H1 (cell line): ENCODE data around the gene IRAK3. TPM values are rescaled to one million over a fixed set of nuclear protein-coding genes. Genes with fewer than 3 reads are reported as not detected.

ENCODE experiments used
- CTCF ChIA-PET: fragments of 300-600 bp; sonication (Branson Sonifier 250); formaldehyde crosslinking; loops from one replicate; lab custom pipeline; 2021; ENCODE audit not compliant: partially characterized antibody; lab: Charles Lee
- POLR2A ChIA-PET: fragments of 300-600 bp; sonication (Branson Sonifier 250); formaldehyde crosslinking; loops from one replicate; lab custom pipeline; 2021; ENCODE audit warnings: inconsistent platforms; ENCODE audit not compliant: partially characterized antibody; lab: Charles Lee
- DNase-seq, 2 experiments: peaks; one replicate each; pipeline versions ENCODE4 v3.0.0 to v3.0.0-alpha.2; 2010 to 2022; ENCODE audit warnings: low spot score in 2 of 2, low read depth in 1 of 2, mixed read lengths in 1 of 2
- FAIRE-seq: peaks from 2 replicates; lab custom pipeline; 2011; peaks lifted over from hg19 to GRCh38; lab: Jason Lieb, UNC
- H2AFZ ChIP-seq: 2 replicates; pipeline ENCODE4 v1.8.1; 2012; ENCODE audit warnings: low read length, inconsistent platforms
- H2AK5ac ChIP-seq: 2 replicates; pipeline ENCODE4 v1.6.1; 2013; ENCODE audit warnings: low read depth, low read length
- H2BK120ac ChIP-seq: replicated peaks from 2 replicates; pipeline ENCODE3; 2013; ENCODE audit warnings: low read depth, low read length, inconsistent platforms
- H2BK12ac ChIP-seq: 2 replicates; pipeline ENCODE4 v1.6.1; 2013; ENCODE audit warnings: low read depth, low read length
- H2BK15ac ChIP-seq: 2 replicates; pipeline ENCODE4 v1.6.1; 2013; ENCODE audit warnings: low read length
- H2BK20ac ChIP-seq: 2 replicates; pipeline ENCODE4 v1.6.1; 2013; ENCODE audit warnings: low read length
- H2BK5ac ChIP-seq: 2 replicates; pipeline ENCODE4 v1.6.1; 2013; ENCODE audit warnings: low read depth, low read length
- H3K14ac ChIP-seq: 2 replicates; pipeline ENCODE4 v1.6.1; 2013; ENCODE audit warnings: inconsistent platforms; ENCODE audit not compliant: insufficient read length
- H3K18ac ChIP-seq: 2 replicates; pipeline ENCODE4 v1.6.1; 2013; ENCODE audit warnings: low read length; ENCODE audit errors: extremely low read depth
- H3K23ac ChIP-seq: 2 replicates; pipeline ENCODE4 v1.6.1; 2013; ENCODE audit warnings: inconsistent platforms; ENCODE audit not compliant: insufficient read length
- H3K23me2 ChIP-seq: 2 replicates; pipeline ENCODE4 v1.6.1; 2013; ENCODE audit warnings: low read depth, low read length
- H3K27ac ChIP-seq: 2 replicates; pipeline ENCODE4 v1.6.1; 2011; ENCODE audit warnings: low read depth, low read length, inconsistent platforms
- H3K27me3 ChIP-seq, 4 experiments: replicated peaks in 1 of 4; 1 replicate in 1 of 4; 2 replicates in 3 of 4; pipeline versions ENCODE4 v1.6.1 to v1.8.1; 2011 to 2013; ENCODE audit warnings: low read length in 3 of 4, mild to moderate bottlenecking in 3 of 4, inconsistent platforms in 2 of 4, mixed read lengths in 2 of 4, moderate library complexity in 1 of 4; ENCODE audit not compliant: control insufficient read depth in 3 of 4, insufficient read depth in 3 of 4; ENCODE audit errors: extremely low read depth in 1 of 4
- H3K36me3 ChIP-seq, 4 experiments: 2 replicates each; pipeline versions ENCODE4 v1.6.1 to v1.8.1; 2011 to 2013; ENCODE audit warnings: mild to moderate bottlenecking in 4 of 4, low read length in 3 of 4, moderate library complexity in 2 of 4, control low read depth in 1 of 4, inconsistent platforms in 1 of 4; ENCODE audit not compliant: insufficient read depth in 4 of 4, control insufficient read depth in 2 of 4
- H3K4ac ChIP-seq: replicated peaks from 2 replicates; pipeline ENCODE3; 2013; ENCODE audit warnings: low read length, low read depth, mixed read lengths, inconsistent platforms; ENCODE audit not compliant: insufficient read length
- H3K4me1 ChIP-seq, 4 experiments: replicated peaks in 1 of 4; 1 replicate in 1 of 4; 2 replicates in 3 of 4; pipeline versions ENCODE4 v1.6.1 to v1.8.1; 2011 to 2013; ENCODE audit warnings: low read length in 3 of 4, inconsistent platforms in 2 of 4, mixed read lengths in 1 of 4; ENCODE audit not compliant: insufficient read depth in 4 of 4, control insufficient read depth in 3 of 4
- H3K4me2 ChIP-seq, 2 experiments: 2 replicates each; pipeline versions ENCODE4 v1.6.1 to v1.8.1; 2011 to 2013; ENCODE audit warnings: low read depth in 2 of 2, low read length in 2 of 2, control low read depth in 1 of 2, inconsistent platforms in 1 of 2, mild to moderate bottlenecking in 1 of 2; ENCODE audit not compliant: insufficient read depth in 1 of 2
- H3K4me3 ChIP-seq, 4 experiments: fragments of 200-600, 300-600 bp in 1 of 4; sonication (generic), shearing (Covaris generic), sonication (Bioruptor Twin) in 1 of 4; 2 replicates each; pipeline versions ENCODE4 v1.5.1 to v1.8.1; 2011 to 2016; ENCODE audit warnings: low read length in 4 of 4, low read depth in 3 of 4, control low read depth in 2 of 4, inconsistent platforms in 2 of 4, mild to moderate bottlenecking in 2 of 4, mixed read lengths in 1 of 4, moderate library complexity in 1 of 4; ENCODE audit not compliant: insufficient read depth in 2 of 4; ENCODE audit errors: extremely low read depth in 1 of 4
- H3K56ac ChIP-seq: replicated peaks from 2 replicates; pipeline ENCODE3; 2013; ENCODE audit warnings: low read depth, mild to moderate bottlenecking, mixed read lengths, low read length, inconsistent platforms; ENCODE audit not compliant: insufficient read length
- H3K79me1 ChIP-seq: 2 replicates; pipeline ENCODE4 v1.6.1; 2013; ENCODE audit warnings: low read depth, low read length, control low read depth
- H3K79me2 ChIP-seq, 2 experiments: 2 replicates each; pipeline versions ENCODE4 v1.6.1 to v1.8.1; 2012 to 2013; ENCODE audit warnings: low read length in 2 of 2, mild to moderate bottlenecking in 2 of 2, inconsistent platforms in 1 of 2; ENCODE audit not compliant: insufficient read depth in 2 of 2, control insufficient read depth in 1 of 2
- H3K9ac ChIP-seq, 4 experiments: replicated peaks in 1 of 4; 1 replicate in 1 of 4; 2 replicates in 3 of 4; pipeline versions ENCODE4 v1.6.1 to v1.8.1; 2011 to 2013; ENCODE audit warnings: low read depth in 3 of 4, low read length in 3 of 4, control low read depth in 2 of 4, mild to moderate bottlenecking in 2 of 4, moderate library complexity in 2 of 4, inconsistent platforms in 1 of 4; ENCODE audit errors: extremely low read depth in 1 of 4
- H3K9me3 ChIP-seq, 2 experiments: 2 replicates each; pipeline versions ENCODE4 v1.6.1 to v1.8.1; 2012 to 2013; ENCODE audit warnings: mild to moderate bottlenecking in 2 of 2, moderate library complexity in 2 of 2, control low read depth in 1 of 2, inconsistent platforms in 1 of 2, low read depth in 1 of 2, low read length in 1 of 2, mixed read lengths in 1 of 2; ENCODE audit not compliant: insufficient read depth in 2 of 2
- H4K20me1 ChIP-seq, 2 experiments: replicated peaks in 1 of 2; 2 replicates each; pipeline versions ENCODE3 to v1.8.1; 2011 to 2013; ENCODE audit warnings: inconsistent platforms in 2 of 2, low read length in 2 of 2, mild to moderate bottlenecking in 1 of 2; ENCODE audit not compliant: insufficient read depth in 2 of 2, control insufficient read depth in 1 of 2
- H4K5ac ChIP-seq: 2 replicates; pipeline ENCODE4 v1.6.1; 2013; ENCODE audit warnings: low read length, low read depth, mixed read lengths, inconsistent platforms; ENCODE audit not compliant: insufficient read length
- H4K8ac ChIP-seq: 2 replicates; pipeline ENCODE4 v1.8.0; 2013; ENCODE audit warnings: mild to moderate bottlenecking, moderate library complexity, low read length, inconsistent platforms; ENCODE audit not compliant: insufficient read depth; ENCODE audit errors: extremely low read depth
- H4K91ac ChIP-seq: replicated peaks from 2 replicates; pipeline ENCODE3; 2013; ENCODE audit warnings: low read length, mixed read lengths, inconsistent platforms; ENCODE audit not compliant: insufficient read length
- BACH1 ChIP-seq: IDR thresholded peaks from 2 replicates; pipeline ENCODE4 v1.6.1; 2012; ENCODE audit warnings: low read length, improper control_type of control experiment
- CBX5 ChIP-seq: fragments of 300-800, 300-1000 bp; sonication (generic); IDR thresholded peaks from 2 replicates; pipeline ENCODE4 v1.7.1; 2016; ENCODE audit warnings: antibody characterized with exemption, low read length, low read depth
- CBX8 ChIP-seq: fragments of 300-800, 300-1000 bp; sonication (generic); IDR thresholded peaks from 2 replicates; pipeline ENCODE4 v1.7.1; 2016; ENCODE audit warnings: low read depth, low read length, borderline replicate concordance
- CHD1 ChIP-seq: IDR thresholded peaks from 2 replicates; pipeline ENCODE4 v1.6.1; 2012; ENCODE audit warnings: low read depth, low read length, improper control_type of control experiment
- CHD2 ChIP-seq: IDR thresholded peaks from 2 replicates; pipeline ENCODE4 v1.6.1; 2012; ENCODE audit warnings: low read length, improper control_type of control experiment
- HDAC2 ChIP-seq, 2 experiments: fragments of 300-600 bp in 1 of 2; sonication (generic) in 1 of 2; IDR thresholded peaks; 2 replicates each; pipeline ENCODE4 v1.6.1; 2011 to 2012; ENCODE audit warnings: low read depth in 2 of 2, low read length in 2 of 2, mild to moderate bottlenecking in 2 of 2, moderate library complexity in 2 of 2, borderline replicate concordance in 1 of 2, inconsistent platforms in 1 of 2
- PHF8 ChIP-seq: fragments of 200-600 bp; sonication (generic); conservative IDR thresholded peaks from 2 replicates; pipeline ENCODE4 v1.7.1; 2012; ENCODE audit warnings: low read depth, mild to moderate bottlenecking, inconsistent platforms, low read length, moderate library complexity
- POLR2A ChIP-seq, 2 experiments: IDR thresholded peaks; 1 replicate in 1 of 2; 2 replicates in 1 of 2; pipeline ENCODE4 v1.6.1; 2011; ENCODE audit warnings: low read depth in 2 of 2, low read length in 2 of 2, mild to moderate bottlenecking in 2 of 2; ENCODE audit errors: control extremely low read depth in 1 of 2
- RAD21 ChIP-seq, 2 experiments: IDR thresholded peaks in 1 of 2; conservative IDR thresholded peaks in 1 of 2; 2 replicates each; pipeline ENCODE4 v1.6.1; 2011; ENCODE audit warnings: low read depth in 2 of 2, low read length in 2 of 2, improper control_type of control experiment in 1 of 2, inconsistent platforms in 1 of 2, mild to moderate bottlenecking in 1 of 2, moderate library complexity in 1 of 2
- TAF1 ChIP-seq: IDR thresholded peaks from 2 replicates; pipeline ENCODE4 v1.6.1; 2011; ENCODE audit warnings: mild to moderate bottlenecking, low read depth, low read length
- TBP ChIP-seq: IDR thresholded peaks from 2 replicates; pipeline ENCODE4 v1.6.1; 2011; ENCODE audit warnings: low read depth, low read length, improper control_type of control experiment
- YY1 ChIP-seq: IDR thresholded peaks from 2 replicates; pipeline ENCODE4 v1.6.1; 2011; ENCODE audit warnings: low read depth, mild to moderate bottlenecking, low read length
- ZNF274 ChIP-seq: IDR thresholded peaks from 2 replicates; pipeline ENCODE4 v1.7.0; 2012; ENCODE audit warnings: low read length, borderline replicate concordance; ENCODE audit errors: extremely low read depth
- WGBS, 2 experiments: shearing (Covaris generic) in 1 of 2; methylation state at CpG; one replicate each; pipeline versions ENCODE4 v1.1.6 to v1.1.7; 2013 to 2015; ENCODE audit warnings: low lambda C conversion rate in 2 of 2, mixed read lengths in 2 of 2, inconsistent platforms in 1 of 2, low coverage in 1 of 2, missing lambda C conversion rate in 1 of 2; ENCODE audit not compliant: insufficient replicate concordance in 2 of 2, insufficient coverage in 1 of 2, insufficient read length in 1 of 2; ENCODE audit errors: extremely low coverage in 1 of 2, missing lambda C conversion rate in 1 of 2; 5-methylcytosine and 5-hydroxymethylcytosine counted together
- polyA plus RNA-seq, 7 experiments: library from polyadenylated mRNA; depleted of rRNA in 3 of 7; stranded (reverse) in 5 of 7; unstranded in 2 of 7; fragments of >200 nt in 5 of 7; fragments of 200-250 nt in 2 of 7; gene quantifications; 1 replicate in 5 of 7; 2 replicates in 1 of 7; 4 replicates in 1 of 7; pipeline versions ENCODE4 v1.2.1 to v1.2.3, GENCODE V29; 2011 to 2013; ENCODE audit warnings: missing spikeins in 2 of 7, mixed read lengths in 2 of 7
- total RNA-seq: library from RNA; stranded (reverse); fragmentation: NEBNext Ultra II Directional; extraction: Animal tissue kit (Norgen Biotek cat#: 25700); gene quantifications from 2 replicates; pipeline ENCODE4 v1.2.1, GENCODE V29; 2021

The IRAK3 gene
- total and polyA plus RNA-seq, 2 of the 8 experiments (the other 6 are each of a cell fraction or from before 2014, with no cell fraction given) = 0.51 to 2.2 TPM

GRCh38 chr12:66149702-66150398, 39.2 kb upstream of the IRAK3 start:
- no peak for FAIRE-seq
- WGBS, 2 experiments = 90% methylated on average over 5 of the region's 5 CpGs; no CpG with 5 or more reads in 1 of the 2 experiments
- TF ChIP-seq CBX5 = no peak
- TF ChIP-seq POLR2A (IDR thresholded peaks at IDR 0.05; ENCODE audit: control extremely low read depth in 1 of 2, low read depth in 2 of 2, low read length in 2 of 2) = no peak
- no peak for TF ChIP-seq RAD21 (IDR thresholded peaks at IDR 0.05 in 1 of 2, conservative IDR thresholded peaks at IDR 0.05 in 1 of 2; ENCODE audit: low read depth in 2 of 2, low read length in 2 of 2)
- no peak for TF ChIP-seq YY1
- TF ChIP-seq PHF8 = no peak
- no peak for TF ChIP-seq CHD1
- no peak for TF ChIP-seq TBP
- TF ChIP-seq CBX8 = no peak
- no peak for TF ChIP-seq HDAC2 (IDR thresholded peaks at IDR 0.05; ENCODE audit: borderline replicate concordance in 1 of 2, low read depth in 2 of 2, low read length in 2 of 2)
- no peak for TF ChIP-seq BACH1
- no peak for TF ChIP-seq CHD2
- no peak for TF ChIP-seq TAF1
- no peak for TF ChIP-seq ZNF274

More at GRCh38 chr12:66149702-66150398, 39.2 kb upstream of the IRAK3 start:
- H3K27ac ChIP-seq = no peak overlapping the region
- H3K4ac ChIP-seq = no peak overlapping the region
- no peaks in the 10 kb centered on the region for H4K20me1 ChIP-seq
- no peak overlapping the region for H4K5ac ChIP-seq
- no peaks in the 10 kb centered on the region for H3K79me2 ChIP-seq
- CTCF ChIA-PET = interaction anchor here (1.1 to 1.9 kb wide), 5 partner anchors 8 to 150 kb away, joined by 3 to 6 read pairs (median 4); partner anchors contain the start of gene LLPH
- H4K8ac ChIP-seq = no peak overlapping the region
- H3K9me3 ChIP-seq = no peaks in the 10 kb centered on the region
- H3K4me1 ChIP-seq = no peaks in the 10 kb centered on the region
- H2BK12ac ChIP-seq = no peak overlapping the region
- H3K23me2 ChIP-seq = no peaks in the 10 kb centered on the region
- H2BK15ac ChIP-seq = no peak overlapping the region
- H3K4me2 ChIP-seq = no peak overlapping the region
- no peak overlapping the region for H2BK5ac ChIP-seq
- no peak overlapping the region for H2AK5ac ChIP-seq
- H3K79me1 ChIP-seq = no peaks in the 10 kb centered on the region
- no peaks in the 10 kb centered on the region for H3K27me3 ChIP-seq
- DNase-seq = no peak
- no peak overlapping the region for H3K14ac ChIP-seq
- H3K56ac ChIP-seq = no peak overlapping the region
- H3K23ac ChIP-seq = no peak overlapping the region
- H3K4me3 ChIP-seq = no peak overlapping the region
- no peak overlapping the region for H3K18ac ChIP-seq
- no peak overlapping the region for H2BK20ac ChIP-seq
- no peaks in the 10 kb centered on the region for H3K36me3 ChIP-seq
- no peak overlapping the region for H3K9ac ChIP-seq
- POLR2A ChIA-PET = interaction anchor here (1.3 to 2.4 kb wide), 2 partner anchors 19 kb away, joined by 5 to 9 read pairs; partner anchors contain the start of genes LLPH and TMBIM4
- no peak overlapping the region for H2AFZ ChIP-seq
- H4K91ac ChIP-seq = no peak overlapping the region
- no peak overlapping the region for H2BK120ac ChIP-seq
